GM19467 (cell line): ENCODE data around the gene GABRD.
"Not testable (repeated sequence)": the region's sequence is repeated elsewhere in the genome, so short reads cannot be mapped to it uniquely, and the experiment has no call there.

Source experiments
- ATAC-seq: cut with Tn5 transposase; IDR thresholded peaks from one replicate; pipeline ENCODE4 v1.9.1; 2021; ENCODE audit warnings: mild to moderate bottlenecking, moderate library complexity; ENCODE audit not compliant: unreplicated experiment

The GABRD gene, protein sequence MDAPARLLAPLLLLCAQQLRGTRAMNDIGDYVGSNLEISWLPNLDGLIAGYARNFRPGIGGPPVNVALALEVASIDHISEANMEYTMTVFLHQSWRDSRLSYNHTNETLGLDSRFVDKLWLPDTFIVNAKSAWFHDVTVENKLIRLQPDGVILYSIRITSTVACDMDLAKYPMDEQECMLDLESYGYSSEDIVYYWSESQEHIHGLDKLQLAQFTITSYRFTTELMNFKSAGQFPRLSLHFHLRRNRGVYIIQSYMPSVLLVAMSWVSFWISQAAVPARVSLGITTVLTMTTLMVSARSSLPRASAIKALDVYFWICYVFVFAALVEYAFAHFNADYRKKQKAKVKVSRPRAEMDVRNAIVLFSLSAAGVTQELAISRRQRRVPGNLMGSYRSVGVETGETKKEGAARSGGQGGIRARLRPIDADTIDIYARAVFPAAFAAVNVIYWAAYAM

DNA sequence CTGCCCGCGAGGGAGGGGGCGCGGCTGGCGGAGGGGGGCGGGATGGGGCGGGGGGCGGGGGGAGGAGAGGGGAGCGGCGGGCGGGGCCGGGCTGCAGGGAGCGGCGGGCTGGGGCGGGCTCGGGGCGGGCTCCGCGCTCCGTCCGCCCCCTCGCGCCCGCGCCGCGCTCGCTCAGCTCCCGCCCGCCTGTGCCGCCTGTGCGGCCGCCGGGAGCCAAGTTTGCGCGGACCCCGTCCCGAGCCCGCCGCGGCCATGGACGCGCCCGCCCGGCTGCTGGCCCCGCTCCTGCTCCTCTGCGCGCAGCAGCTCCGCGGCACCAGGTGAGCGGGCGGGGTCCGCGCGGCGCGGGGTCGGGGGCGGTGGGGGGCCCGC, at the start of gene GABRD:
GABRD (plus strand) TSS at position 174 of the 372 bp plus-strand sequence; CDS start at position 253, 79 bp downstream.
- no peak for ATAC-seq

DNA sequence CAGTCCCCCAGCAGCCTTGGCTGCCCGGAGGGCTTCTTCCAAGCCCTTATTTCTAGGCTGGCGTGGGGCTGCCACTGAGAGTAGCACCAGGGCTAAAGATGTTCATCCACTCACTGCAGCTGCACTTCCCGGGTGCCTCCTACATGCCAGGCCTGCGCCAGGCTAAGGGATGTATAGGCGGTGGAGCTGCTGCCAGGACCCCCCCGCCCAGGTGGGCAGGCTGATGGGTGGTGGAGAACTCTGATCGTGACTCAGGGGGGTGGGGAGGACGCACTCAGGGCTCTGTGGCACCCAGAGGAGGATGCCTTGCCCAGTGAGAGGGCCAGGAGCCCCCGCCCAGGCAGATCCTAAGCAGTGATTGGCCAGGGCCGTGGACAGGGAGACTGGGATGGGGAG, 49.6 kb upstream of the GABRD start:
- no peak for ATAC-seq

DNA sequence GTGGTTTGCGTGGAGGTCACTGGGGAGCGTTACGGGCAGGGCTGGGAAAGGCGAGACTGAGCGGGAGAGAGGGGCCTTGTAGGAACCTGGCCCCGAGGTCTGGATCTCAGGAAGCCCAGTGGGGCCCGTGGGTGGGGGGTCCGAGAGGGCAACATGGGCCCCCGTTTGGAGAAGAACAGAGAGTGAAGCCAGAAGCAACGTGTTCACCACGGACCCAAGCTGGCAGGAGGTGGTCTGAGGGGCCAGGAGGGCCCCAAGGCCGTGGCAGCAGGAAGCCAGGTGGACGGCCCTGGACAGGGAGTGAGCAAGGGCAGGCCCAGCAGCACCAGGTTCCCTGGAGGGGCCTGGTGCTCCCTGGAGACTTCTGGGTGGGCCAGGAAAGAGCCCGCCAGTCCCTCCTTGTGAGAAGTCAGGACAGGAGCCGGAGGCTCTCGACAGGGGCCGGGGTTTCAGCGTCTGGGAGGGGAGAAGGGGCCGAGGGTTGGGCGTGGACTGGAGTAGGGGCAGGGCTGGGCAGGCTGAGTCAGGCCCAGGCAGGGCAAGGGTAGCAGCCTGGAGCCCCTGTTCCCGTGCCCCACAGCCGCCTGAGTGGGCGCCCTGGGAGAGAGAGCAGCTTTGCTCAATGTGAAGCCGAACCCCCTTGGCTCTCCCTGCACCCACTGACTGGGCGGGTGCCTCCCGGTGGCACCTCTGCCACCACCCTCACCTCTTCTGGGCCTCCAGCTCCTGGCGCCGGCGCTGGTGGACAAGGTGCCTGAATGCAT, 49.0 kb upstream of the GABRD start:
- no peak for ATAC-seq

DNA sequence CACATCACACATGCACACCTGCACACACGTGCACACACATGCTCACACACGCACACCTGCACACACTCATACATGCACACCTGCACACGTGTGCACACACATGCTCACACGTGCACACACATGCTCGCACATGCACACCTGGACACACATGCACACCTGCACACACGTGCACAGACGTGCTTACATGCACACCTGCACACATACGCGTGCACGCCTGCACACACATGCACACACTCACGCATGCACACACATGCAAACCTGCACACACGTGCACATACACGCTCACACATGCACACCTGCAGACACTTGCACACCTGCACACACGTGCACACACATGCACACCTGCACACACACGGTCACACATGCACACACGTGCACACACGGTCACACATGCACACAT, 48.1 kb upstream of the GABRD start:
- no peak for ATAC-seq

DNA sequence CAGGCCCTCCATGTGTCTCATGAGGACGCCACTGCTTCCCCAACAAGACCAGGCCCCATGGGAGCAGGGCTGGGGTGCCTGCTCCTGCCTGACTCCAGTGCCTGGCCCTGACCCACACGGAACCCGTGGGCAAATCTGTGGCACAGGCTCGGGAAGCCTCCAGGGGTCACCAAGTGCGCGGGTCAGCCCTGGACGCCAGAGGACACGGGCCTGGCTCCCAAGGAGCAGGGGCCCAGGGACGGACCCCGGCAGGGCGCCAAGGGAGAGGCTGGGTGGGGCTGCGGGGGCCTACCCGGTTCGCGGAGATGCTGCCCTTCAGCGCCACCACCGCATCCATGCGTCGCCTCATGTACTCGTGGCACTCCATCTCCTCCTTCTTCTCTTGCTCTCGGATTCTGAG, 47.5 kb upstream of the GABRD start:
- no peak for ATAC-seq

DNA sequence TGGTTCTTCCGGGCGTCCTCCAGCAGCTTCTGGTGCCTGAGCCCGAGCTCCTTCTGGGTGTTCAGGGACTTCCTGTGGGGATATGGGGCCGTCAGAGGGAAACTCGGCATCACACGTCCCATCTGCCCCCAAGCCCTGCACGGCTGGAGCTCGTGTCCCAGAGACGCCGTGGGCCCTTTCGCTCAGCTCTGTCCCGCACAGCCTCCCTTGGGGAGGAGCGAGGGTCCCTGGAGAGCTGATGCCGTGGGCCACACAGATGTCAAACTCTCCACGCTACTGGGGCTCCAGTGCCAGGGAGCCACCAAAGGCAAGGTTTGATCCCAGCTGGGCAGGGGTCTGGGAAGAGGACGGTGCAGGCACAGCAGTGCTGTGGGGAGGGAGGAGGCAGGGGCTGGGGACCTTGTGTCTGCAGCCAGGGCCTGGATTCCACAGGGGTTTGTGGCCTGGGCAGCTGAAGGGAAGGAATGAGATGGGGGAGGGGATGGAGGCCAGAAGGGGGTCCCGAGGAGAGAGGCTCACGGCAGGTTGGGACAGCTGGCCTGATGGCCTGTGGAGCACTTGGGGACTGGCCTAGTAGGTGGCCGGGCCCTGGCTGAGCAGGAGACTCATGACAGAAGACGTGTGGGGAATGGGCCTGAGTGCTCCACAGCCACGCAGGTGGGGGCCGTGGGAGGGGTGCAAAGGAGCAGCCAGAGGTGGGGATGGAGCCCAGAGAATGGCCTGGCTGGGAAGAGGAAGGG, 46.0 kb upstream of the GABRD start:
- ATAC-seq: no peak

DNA sequence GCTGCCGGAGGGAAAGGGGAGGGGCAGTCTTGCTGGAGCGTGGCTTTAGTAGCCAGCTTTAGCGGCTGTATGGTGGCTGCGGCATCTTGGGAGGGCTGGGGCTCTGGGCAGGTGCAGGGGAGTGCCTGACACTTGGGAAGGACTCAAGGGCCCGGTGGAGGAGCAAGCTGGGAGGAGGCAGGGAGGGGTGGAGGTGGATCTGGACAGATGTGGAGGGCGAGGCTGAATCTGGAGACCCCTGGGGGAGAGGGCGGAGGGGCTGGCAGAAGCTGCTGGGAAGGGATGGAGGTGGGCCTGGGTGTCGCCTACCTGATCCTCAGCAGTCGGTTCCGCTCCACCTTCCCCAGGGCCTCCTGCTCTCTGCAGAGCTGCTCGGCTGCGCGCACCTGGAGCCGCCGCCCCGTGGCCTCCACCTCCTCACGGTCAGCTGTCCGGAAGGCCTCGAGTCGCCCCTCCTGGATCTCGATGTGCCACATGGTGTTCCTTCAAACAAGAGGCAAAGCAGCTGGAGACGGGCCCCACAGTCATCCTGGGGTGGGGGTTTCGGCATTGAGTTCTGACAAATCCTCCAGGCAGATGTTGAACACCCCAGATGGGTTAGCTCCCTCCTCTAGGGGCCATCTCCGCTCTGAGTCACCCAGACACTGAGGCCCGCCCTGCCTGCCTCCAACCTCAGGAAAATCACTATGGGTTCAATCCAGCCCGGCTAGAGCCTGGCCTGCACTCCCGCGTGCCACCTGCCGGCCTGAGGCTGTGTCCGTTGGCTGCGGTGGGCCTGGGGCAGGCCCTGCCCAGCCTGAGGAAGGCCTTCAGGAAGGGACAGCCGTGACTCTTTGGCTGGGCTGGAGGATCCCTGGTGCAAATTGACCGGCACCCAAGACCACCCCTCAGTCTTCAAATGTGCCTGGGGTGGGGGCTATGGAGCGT, 45.2 kb upstream of the GABRD start:
- ATAC-seq: no peak

DNA sequence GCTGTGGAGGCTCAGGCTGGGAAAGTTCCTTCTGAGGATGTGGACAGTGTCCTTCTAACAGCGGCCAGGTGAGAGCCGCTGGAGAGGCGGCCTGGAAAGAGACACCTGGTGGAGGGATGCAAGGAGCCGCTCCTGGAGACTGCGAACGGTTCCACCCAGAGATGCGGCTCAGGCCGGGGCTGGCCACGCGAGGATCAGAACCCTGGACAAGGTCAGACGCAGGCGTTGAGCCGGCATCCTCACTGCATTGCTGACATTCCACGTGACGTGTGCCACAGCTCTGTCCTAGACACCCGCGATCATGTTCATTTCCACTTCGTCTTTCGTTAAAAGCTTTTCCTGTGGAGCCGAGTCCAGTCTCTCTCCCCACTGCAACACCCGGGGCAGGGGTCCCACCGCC, 44.3 kb upstream of the GABRD start:
- no peak for ATAC-seq

DNA sequence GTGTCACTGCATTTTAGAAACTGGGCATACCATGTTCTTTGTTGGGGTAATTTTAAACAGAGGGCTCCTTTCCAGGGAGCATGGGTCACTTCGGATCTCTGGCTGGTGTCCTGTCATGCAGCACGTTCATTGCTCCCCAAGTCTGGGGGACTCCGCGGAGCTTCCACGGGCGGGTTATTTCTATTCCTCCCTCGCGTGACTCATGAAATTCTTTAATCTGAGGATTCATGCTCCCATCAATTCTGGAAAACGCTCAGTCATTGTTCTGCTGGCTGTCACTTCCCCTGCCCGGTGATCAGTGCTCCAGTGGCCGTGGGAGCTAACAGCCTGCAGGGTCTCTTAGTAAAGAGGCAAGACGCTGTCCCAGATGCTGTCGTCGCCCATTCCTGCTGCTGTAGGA, 43.6 kb upstream of the GABRD start:
- no peak for ATAC-seq

DNA sequence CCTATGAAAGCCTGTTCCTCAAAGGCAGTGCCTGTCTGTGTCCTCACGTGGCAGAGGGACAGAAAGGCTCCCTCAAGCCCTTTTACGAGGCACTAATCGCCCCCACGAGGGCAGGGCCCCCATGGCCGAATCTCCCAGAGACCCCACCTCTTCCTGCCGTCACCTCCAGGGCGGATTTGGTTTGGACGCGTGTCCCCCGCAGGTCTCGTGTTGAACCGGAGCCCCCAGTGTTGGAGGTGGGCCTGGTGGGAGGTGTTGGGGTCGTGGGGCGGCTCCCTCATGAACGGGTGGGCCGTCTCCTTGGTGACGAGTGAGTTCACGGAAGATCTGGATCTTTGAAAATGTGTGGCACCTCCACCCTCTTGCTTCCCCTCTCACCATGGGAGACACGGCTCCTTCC, 43.1 kb upstream of the GABRD start:
- no peak for ATAC-seq

DNA sequence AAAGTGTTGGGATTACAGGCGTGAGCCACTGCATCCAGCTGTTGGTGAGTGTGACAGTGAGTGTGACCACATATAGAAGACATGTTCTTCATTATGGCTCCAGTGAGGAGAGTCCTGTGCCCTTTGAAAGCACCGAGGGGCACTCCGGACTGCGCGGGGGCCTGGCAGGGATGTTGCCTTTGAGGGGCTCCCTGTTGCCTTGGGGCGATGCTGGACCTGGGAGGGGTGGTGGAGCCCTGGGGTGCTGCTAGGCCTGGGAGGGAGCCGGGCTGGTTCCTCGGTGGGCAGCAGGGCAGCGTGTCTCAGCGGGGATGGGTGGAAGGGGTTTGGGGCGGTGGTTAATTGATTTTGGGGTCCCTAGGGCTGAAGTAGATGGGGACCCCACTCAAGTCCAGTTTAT, 41.0 kb upstream of the GABRD start:
- no peak for ATAC-seq

DNA sequence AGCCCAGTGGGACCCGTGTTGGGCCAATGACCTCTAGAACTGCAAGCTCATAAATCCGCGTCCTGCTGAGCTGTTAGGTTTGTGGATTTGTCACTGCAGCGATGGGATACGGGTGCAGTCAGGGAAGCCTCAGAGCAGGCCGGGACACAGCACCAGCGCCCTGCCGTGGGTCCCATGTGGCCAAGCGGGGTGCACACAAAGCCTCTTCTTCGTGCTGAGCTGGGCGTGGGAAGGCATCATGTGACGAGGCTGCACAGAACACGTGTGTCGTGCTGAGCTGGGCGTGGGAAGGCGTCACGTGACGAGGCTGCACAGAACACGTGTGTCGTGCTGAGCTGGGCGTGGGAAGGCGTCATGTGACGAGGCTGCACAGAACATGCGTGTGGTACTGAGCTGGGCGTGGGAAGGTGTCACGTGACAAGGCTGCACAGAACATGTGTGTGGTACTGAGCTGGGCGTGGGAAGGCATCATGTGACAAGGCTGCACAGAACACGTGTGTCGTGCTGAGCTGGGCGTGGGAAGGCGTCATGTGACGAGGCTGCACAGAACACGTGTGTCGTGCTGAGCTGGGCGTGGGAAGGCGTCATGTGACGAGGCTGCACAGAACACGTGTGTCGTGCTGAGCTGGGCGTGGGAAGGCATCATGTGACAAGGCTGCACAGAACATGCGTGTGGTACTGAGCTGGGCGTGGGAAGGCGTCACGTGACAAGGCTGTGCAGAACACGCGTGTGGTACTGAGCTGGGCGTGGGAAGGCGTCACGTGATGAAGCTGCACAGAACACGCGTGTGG, 40.3 kb upstream of the GABRD start:
- not testable (repeated sequence) for ATAC-seq

DNA sequence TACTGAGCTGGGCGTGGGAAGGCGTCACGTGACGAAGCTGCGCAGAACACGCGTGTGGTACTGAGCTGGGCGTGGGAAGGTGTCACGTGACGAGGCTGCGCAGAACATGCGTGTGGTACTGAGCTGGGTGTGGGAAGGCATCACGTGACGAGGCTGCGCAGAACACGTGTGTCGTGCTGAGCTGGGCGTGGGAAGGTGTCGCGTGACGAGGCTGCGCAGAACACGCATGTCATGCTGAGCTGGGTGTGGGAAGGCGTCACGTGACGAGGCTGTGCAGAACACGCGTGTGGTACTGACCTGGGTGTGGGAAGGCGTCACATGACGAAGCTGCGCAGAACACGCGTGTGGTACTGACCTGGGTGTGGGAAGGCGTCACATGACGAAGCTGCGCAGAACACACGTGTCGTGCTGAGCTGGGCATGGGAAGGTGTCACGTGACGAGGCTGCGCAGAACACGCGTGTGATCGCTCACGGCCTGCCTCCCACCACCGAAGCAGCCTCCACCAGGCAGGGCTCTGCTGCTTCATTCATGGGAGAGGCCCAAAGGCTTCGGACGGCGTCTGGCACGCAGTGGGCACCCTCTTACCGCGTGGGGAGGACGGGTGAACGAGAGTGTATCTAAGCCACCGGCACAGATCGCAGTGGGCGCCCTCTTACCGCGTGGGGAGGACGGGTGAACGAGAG, 39.5 kb upstream of the GABRD start:
- ATAC-seq: no peak

DNA sequence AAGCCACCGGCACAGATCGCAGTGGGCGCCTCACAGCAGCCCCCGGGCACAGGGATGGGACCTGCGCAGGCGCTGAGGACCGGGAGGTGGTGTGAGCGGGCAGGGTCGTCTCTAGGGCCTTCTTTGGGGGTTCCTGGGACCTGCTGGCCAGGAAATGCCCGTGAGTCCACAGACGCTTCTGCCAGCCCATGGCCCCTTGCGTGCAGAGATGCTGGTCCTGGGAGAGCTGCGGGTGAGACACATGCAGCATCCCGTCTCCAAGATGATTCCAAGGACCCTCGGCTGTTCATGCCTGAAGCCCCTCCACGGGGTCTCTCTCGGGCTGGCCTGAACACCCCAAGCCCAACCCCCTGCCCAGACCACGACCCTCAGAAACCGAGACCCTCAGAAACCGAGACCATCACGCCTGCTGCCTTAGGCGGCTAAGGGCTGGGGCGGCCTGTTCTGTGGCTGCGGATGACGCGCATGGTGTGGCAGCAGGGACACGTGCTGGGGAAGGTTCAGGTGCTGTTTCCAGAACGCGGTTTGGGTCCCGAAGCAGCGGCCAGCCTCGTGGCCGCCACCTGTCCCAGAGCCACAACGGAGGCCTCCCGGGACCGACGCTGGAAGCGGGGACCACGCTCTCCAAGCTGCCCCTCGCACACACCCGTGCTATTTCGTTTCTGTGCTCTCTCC, 38.5 kb upstream of the GABRD start:
- no peak for ATAC-seq

DNA sequence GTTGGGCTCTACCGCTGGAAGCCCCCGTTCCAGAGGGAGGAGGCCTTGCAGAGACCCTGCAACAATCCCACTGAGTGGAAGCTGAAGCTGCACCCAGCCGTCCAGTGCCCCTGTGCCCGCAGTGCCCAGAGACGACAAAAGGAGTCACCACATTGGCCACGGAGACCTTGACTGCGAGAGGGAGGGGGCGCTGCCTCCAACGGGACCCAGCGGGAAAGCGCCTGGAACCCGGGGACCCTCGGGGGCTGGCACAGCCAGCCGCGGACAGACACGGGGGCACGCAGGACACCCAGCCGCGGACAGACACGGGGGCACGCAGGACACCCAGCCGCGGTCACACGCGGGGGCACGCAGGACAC, 38.0 kb upstream of the GABRD start:
- ATAC-seq: no peak

DNA sequence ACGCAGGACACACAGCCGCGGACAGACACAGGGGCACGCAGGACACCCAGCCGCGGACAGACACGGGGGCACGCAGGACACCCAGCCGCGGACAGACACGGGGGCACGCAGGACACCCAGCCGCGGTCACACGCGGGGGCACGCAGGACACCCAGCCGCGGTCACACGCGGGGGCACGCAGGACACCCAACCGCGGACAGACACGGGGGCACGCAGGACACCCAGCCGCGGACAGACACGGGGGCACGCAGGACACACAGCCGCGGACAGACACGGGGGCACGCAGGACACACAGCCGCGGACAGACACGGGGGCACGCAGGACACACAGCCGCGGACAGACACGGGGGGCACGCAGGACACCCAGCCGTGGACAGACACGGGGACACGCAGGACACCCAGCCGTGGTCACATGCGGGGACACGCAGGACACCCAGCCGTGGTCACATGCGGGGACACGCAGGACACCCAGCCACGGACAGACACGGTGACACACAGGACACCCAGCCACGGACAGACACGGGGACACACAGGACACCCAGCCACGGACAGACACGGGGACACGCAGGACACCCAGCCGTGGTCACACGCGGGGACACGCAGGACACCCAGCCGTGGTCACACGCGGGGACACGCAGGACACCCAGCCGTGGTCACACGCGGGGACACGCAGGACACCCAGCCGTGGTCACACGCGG, 37.4 kb upstream of the GABRD start:
- not testable (repeated sequence) for ATAC-seq

DNA sequence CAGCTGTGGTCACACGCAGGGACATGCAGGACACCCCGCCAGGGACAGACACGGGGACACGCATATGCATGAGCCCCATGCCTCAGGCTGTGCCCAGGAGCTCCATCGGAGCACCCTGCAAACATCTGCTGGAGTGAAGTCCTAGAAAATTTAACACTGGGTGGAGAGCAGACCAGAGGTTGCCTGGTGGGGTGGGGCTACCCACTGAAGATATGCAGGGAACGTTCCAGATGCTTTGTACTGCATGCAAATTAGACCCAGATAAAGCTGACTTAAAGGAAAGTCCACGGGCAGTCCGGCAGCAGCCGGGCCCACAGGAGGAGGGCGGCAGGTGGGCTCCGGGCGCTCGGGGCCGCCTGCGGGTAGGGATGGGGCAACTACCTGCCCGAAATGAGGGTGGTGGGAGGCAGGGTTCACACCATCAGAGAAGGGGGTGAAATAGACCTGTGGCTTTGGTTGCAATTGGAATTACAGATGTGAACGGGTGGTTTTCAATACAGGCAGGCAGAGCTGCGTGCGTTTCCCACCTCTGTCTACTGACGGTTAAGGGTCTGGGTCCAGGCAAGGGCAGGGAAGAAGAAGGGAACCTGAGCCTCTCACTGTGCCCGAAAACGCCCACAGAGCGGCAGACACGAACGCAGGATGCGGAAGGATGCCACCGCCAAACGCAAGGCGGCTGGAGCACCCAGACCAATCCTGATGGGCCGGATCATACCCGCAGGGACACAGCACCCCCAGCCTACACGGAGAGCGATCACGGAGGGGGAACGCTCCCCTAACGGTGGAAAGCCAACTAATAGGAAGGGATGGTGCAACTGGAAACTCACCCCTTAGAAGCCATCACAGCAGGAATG, 36.5 kb upstream of the GABRD start:
- no peak for ATAC-seq
